BLaER1 (cell line): ENCODE data around the gene HOTAIR.

Source experiments
- H3K27ac ChIP-seq: shearing (Covaris generic); formaldehyde crosslinking; 2 replicates; pipeline ENCODE4 v1.8.1; 2022
- H3K27me3 ChIP-seq: shearing (Covaris generic); formaldehyde crosslinking; 2 replicates; pipeline ENCODE4 v1.8.1; 2022
- H3K36me3 ChIP-seq: shearing (Covaris generic); formaldehyde crosslinking; 2 replicates; pipeline ENCODE4 v1.8.1; 2022
- H3K4me1 ChIP-seq: shearing (Covaris generic); formaldehyde crosslinking; 2 replicates; pipeline ENCODE4 v1.8.1; 2022
- H3K4me2 ChIP-seq: shearing (Covaris generic); formaldehyde crosslinking; 2 replicates; pipeline ENCODE4 v1.8.1; 2022
- H3K4me3 ChIP-seq: shearing (Covaris generic); formaldehyde crosslinking; 2 replicates; pipeline ENCODE4 v1.8.1; 2022
- H3K9ac ChIP-seq: shearing (Covaris generic); formaldehyde crosslinking; 2 replicates; pipeline ENCODE4 v1.8.1; 2022
- H3K9me3 ChIP-seq: shearing (Covaris generic); formaldehyde crosslinking; 2 replicates; pipeline ENCODE4 v1.8.1; 2022
- H4K20me1 ChIP-seq: shearing (Covaris generic); formaldehyde crosslinking; 2 replicates; pipeline ENCODE4 v1.8.1; 2022
- Cebpa-rat ChIP-seq: shearing (Covaris generic); IDR thresholded peaks from 2 replicates; pipeline ENCODE4 v1.8.1; 2022

Gene HOTAIR

DNA sequence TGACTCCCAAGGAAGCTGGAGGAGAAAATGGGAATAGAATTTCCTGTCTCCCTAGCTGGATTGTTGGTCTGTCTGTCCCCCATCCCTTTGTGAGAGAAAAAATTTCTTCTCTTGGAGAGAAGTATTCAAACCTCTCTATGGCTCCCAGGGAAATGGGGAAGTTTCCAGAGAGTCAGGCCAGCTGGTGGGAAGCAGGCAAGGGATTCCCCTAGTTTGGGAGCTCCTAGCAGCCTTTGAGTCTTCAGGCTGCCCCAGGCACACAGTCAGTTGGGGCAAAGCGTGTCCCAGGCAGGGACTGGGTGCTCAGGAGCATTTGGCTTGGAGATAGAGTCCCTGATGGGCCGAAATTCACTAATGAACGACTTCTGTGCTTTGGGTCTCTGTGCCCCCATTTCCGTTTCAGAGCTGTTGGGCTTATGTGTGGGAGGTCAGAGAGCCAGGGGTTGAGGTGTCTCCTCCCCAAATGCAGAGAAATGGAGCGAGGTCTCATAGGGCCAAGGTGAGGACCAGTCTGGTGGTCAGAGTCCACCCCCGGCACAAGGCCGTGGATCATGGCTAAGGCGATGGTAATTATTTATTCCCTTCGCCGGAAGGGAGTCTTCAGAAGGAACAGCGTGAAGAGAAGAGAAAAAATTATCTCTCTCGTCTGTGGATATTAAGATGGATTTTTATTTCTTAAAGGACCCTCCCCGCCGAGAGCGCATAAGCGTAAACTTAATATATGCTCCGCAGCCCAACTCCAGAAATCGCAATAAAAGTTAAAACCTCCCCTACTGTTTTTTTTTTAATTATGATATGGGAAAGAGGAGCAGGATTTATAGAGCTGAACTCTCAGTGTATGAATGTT, 18.6 kb upstream of the HOTAIR start:
- peaks cover 100% of the 10 kb centered on the region for H4K20me1 ChIP-seq
- H3K36me3 ChIP-seq, result no peaks in the 10 kb centered on the region
- no peaks in the 10 kb centered on the region for H3K9me3 ChIP-seq
- H3K4me1 ChIP-seq, result no peaks in the 10 kb centered on the region
- no peak overlapping the region for H3K4me3 ChIP-seq
- TF ChIP-seq Cebpa-rat, result no peak
- H3K4me2 ChIP-seq, result no peak overlapping the region
- H3K9ac ChIP-seq, result no peak overlapping the region
- H3K27ac ChIP-seq, result no peak overlapping the region
- H3K27me3 ChIP-seq, result peaks cover 100% of the 10 kb centered on the region

DNA sequence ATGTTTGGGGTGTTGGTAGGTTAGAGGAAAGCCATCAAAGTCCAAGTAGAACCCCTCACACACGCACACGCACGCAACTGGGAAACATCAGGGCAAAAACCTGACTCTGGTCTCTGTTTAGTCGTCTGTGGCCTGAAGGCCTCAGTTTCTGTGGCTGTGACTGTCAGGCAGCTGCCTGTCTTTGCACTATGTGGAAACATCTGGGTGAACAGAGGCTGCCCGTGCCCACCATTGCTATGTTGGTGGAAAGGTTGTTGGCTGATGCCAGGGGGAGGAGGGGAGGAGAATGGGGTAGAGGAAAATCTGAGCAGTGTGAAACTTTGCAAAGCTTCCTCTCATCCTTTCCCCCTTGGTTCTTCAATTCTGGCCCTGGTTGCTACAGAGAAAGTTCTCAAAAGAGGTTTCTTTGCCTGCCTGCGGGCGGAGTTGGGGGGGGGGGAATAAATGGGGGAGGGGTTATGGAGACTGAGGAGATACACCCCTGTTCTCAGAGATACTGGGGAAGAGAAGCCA, 17.7 kb upstream of the HOTAIR start:
- Histone ChIP-seq H3K27me3 (peaks cover 100% of the 10 kb centered on the region), H3K27ac (no peak overlapping the region), H3K36me3 (no peaks in the 10 kb centered on the region), H3K9ac (no peak overlapping the region), H3K4me3 (no peak overlapping the region), H3K4me2 (no peak overlapping the region), H3K9me3 (no peaks in the 10 kb centered on the region), H3K4me1 (no peaks in the 10 kb centered on the region), H4K20me1 (peaks cover 100% of the 10 kb centered on the region)
- no peak for TF ChIP-seq Cebpa-rat

DNA sequence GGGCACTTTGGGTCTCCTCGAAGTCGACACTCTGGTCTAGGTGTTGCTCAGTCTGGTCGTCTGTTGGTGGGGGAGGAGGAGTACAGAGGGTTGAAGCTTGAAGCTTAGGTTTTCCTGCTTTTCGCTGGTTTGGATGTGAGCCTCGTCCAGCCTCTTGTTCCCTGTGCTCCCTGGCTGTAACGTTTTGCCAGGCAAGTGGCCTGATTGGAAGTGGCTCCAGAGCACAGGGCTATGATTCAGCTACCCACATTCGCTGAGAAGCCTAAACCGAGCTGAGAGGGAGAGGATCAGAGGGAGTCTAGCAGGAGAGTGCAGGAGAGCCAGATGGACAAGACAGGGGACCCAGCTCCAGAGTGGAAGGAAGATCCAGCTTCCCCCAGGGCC, 16.3 kb upstream of the HOTAIR start:
- Histone ChIP-seq H3K27me3 (peaks cover 100% of the 10 kb centered on the region), H3K4me1 (no peaks in the 10 kb centered on the region), H3K4me3 (no peak overlapping the region), H4K20me1 (peaks cover 100% of the 10 kb centered on the region), H3K4me2 (no peak overlapping the region), H3K9ac (no peak overlapping the region), H3K36me3 (no peaks in the 10 kb centered on the region), H3K27ac (no peak overlapping the region), H3K9me3 (peaks cover under 1% of the 10 kb centered on the region; the same call in 1 of the 2 replicates)
- TF ChIP-seq Cebpa-rat, result no peak

DNA sequence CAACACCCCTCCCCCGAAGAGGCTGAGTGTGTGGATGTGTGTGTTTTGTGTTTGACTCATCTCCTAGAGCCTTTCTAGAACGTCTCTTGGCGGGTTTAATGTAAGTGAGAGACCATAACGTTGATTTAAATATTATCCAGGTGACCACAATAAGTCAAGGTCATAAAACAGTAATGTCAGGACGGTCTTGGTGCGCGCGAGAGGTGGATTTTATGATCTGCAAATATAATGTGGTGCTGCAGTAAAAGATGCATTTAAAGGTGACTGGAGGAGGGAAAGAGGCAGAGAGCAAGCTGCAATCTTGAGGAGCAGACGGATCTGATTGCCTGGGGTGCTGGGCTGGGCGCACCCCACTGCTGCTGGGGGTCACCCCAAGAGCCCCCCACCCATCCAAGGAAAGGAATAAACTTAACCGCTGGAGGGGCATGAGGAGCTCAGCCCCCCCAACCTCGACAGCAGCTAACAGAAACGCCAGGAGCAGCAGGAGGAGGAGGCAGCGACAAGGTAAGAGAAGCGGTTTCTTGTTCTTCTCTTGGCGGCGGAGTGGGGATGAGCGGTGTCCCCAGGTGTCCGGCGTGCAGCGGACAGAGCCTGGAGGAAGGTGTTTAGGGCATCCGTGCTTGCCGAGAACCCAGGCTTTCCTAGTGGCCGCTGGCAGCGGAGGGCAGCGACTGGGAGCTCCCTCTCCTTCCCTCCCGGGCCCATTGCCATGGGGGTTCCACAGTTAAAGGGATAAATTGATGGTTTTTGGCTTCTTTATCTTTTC, 15.7 kb upstream of the HOTAIR start:
- no peaks in the 10 kb centered on the region for H3K4me1 ChIP-seq
- no peak overlapping the region for H3K9ac ChIP-seq
- peaks cover 100% of the 10 kb centered on the region for H4K20me1 ChIP-seq
- no peak overlapping the region for H3K4me3 ChIP-seq
- H3K36me3 ChIP-seq, result no peaks in the 10 kb centered on the region
- H3K9me3 ChIP-seq, result peaks cover 7% of the 10 kb centered on the region; the same call in 1 of the 2 replicates
- TF ChIP-seq Cebpa-rat, result no peak
- H3K27me3 ChIP-seq, result peaks cover 100% of the 10 kb centered on the region
- no peak overlapping the region for H3K27ac ChIP-seq
- no peak overlapping the region for H3K4me2 ChIP-seq

DNA sequence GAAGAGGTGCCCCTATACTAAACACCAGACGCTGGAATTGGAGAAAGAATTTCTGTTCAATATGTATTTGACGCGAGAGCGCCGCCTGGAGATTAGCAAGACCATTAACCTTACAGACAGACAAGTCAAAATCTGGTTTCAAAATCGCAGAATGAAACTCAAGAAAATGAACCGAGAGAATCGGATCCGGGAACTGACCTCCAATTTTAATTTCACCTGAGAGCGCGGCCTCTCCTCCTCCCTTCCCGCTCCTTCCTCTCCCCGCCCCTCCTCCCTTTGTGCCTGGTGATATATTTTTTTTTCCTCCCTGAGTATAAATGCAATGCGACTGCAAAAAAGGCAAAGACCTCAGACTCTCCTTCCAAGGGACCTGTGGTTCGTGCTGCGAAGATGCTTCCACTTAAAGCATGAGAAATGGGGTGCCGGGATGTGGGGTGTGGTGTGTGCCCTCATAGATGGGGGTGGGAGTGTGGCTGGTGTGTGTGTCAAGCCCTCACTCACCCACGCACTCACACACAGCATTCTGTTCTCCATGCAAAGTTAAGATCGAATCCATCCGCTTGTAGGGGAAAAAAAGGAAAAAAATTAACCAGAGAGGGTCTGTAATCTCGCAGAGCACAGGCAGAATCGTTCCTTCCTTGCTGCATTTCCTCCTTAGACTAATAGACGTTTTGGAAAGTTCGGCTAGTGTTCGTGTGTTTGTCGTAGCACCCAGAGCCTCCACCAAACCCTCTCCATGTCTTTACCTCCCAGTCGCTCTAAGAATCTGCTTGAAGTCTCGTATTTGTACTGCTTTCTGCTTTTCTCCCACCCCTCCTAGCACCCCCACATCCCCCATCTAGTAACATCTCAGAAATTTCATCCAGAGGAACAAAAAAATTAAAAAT, 14.7 kb upstream of the HOTAIR start:
- no peak for TF ChIP-seq Cebpa-rat
- no peak overlapping the region for H3K27ac ChIP-seq
- H3K4me2 ChIP-seq, result no peak overlapping the region
- H3K27me3 ChIP-seq, result peaks cover 100% of the 10 kb centered on the region
- no peaks in the 10 kb centered on the region for H3K4me1 ChIP-seq
- peaks cover 11% of the 10 kb centered on the region; the same call in 1 of the 2 replicates for H3K9me3 ChIP-seq
- no peak overlapping the region for H3K9ac ChIP-seq
- no peak overlapping the region for H3K4me3 ChIP-seq
- no peaks in the 10 kb centered on the region for H3K36me3 ChIP-seq
- H4K20me1 ChIP-seq, result peaks cover 94% of the 10 kb centered on the region

DNA sequence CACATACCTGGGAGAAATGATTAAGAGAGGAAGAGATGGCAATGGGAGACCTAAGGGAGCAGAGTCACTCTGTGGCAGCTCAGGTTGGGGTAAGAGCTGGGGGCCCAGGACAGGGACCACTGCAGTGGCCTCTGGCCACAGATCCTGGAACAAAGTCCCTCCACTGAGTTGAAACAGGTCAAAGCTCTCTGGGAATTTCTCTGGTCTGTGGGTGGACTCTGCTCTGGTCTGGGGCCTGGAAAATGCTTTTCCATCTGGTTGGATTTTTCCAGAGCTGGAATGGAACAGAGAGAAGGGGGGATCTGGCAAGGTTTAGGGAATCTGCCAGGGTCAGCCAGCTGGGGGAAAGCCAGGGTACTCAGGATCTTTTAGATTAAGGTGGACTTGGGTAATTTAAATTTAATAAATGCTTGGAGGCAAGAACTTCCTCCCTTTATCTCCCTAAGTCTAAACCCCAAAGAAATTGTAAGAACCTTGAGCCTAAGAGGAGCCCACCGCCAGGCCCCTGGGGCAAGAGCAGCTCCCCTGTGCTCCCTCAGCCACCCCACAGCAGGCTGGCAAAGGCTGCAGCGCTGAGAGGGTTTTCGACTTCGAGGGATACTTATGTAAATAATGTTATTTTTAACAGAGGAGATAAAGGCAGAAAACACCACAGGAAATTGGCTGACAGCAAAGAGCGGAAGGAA, 13.9 kb upstream of the HOTAIR start:
- Histone ChIP-seq H3K4me2 (no peak overlapping the region), H3K4me3 (no peak overlapping the region), H4K20me1 (peaks cover 93% of the 10 kb centered on the region), H3K27me3 (peaks cover 100% of the 10 kb centered on the region), H3K27ac (no peak overlapping the region), H3K36me3 (no peaks in the 10 kb centered on the region), H3K9me3 (peaks cover 11% of the 10 kb centered on the region; the same call in 1 of the 2 replicates), H3K4me1 (no peaks in the 10 kb centered on the region), H3K9ac (no peak overlapping the region)
- no peak for TF ChIP-seq Cebpa-rat

DNA sequence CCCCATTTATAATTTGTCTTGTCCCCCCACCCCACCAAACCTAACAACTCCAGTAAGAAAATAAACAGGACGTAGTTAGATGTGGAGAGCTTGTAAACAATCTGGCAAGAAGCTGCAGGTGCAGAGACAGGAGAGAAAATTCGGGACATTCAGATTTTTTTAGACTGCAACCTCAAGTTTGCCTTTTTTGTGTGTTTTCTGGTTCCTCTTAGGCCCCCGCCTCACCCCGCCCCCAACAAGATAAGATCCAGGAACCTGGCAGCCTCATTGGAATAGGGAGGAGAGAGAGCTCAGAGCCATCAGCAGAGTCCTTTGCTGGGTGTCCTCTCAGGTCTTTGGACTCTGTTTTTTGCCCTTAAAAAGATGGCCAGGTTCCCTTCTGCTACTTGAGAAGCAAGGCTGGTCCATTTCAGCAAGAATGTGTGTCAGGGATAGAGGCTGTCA, 13.1 kb upstream of the HOTAIR start:
- Histone ChIP-seq H3K4me3 (no peak overlapping the region), H3K9me3 (peaks cover 11% of the 10 kb centered on the region; the same call in 1 of the 2 replicates), H3K9ac (no peak overlapping the region), H3K27me3 (peaks cover 100% of the 10 kb centered on the region), H3K36me3 (no peaks in the 10 kb centered on the region), H3K27ac (no peak overlapping the region), H3K4me2 (no peak overlapping the region), H3K4me1 (no peaks in the 10 kb centered on the region), H4K20me1 (peaks cover 93% of the 10 kb centered on the region)
- no peak for TF ChIP-seq Cebpa-rat

DNA sequence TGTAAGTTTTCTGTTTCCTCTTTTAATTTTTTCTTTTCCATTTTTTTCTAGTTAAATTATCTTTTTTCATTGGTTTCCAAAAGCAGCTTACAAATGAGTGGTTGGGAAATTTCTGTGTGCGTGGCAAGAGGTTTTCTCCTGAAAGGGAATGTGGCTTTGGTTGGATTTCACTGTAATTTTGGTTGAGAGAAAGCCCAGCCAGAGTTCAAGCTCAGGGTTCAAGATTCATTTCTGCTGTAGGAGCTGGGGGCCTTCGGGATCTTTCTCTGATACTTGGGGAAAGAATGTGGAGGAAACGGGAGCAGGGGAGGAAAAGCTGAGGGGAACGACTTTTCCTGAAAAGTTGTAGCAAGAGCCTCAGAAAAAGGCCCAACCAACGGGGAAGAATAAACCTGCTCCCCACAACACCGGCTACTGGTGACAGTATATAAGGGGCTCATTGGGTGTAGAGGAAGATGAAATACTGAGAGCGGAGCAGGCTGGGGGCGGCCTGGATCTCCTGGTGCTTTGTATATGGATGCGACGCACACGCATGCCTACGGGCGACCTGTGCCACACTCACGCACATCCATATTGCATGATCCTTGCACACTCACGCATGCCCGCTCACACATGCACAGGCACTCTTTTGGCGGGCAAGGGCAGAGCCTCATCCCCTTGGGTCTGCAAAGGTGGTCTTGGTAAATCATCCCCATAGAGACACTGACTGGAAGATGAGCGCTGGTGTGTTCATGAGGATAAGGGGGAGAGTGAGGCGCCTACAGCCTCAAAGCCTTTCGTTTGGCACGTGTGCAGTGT, 12.1 kb upstream of the HOTAIR start:
- H3K4me1 ChIP-seq, result no peaks in the 10 kb centered on the region
- H3K9ac ChIP-seq, result no peak overlapping the region
- no peak for TF ChIP-seq Cebpa-rat

More for the DNA sequence above, 12.1 kb upstream of the HOTAIR start:
- H3K36me3 ChIP-seq, result no peaks in the 10 kb centered on the region
- H3K4me2 ChIP-seq, result no peak overlapping the region
- H3K27ac ChIP-seq, result no peak overlapping the region
- H3K27me3 ChIP-seq, result peaks cover 100% of the 10 kb centered on the region
- no peak overlapping the region for H3K4me3 ChIP-seq
- peaks cover 13% of the 10 kb centered on the region; the same call in 1 of the 2 replicates for H3K9me3 ChIP-seq
- peaks cover 93% of the 10 kb centered on the region for H4K20me1 ChIP-seq
